ENCODE data around the gene TMIE.
"Not testable (repeated sequence)": the region's sequence is repeated elsewhere in the genome, so short reads cannot be mapped to it uniquely, and the experiment has no call there.

Gene TMIE

GRCh38 chr3:46690798-46691197, 10.4 kb upstream of the TMIE start:
- no peak for DNase-seq

- peak in 2 of 3 experiments; percentile 5 to 17 for DNase-seq
These were observed 8.6 kb upstream of the TMIE start for GRCh38 chr3:46692566-46692990.

GRCh38 chr3:46693038-46693891, 7.9 kb upstream of the TMIE start, which contains the start of gene ALS2CL:
ALS2CL (minus strand) TSS chr3:46693679; CDS start chr3:46689440, 4,239 bp downstream.
- DNase-seq: peak in 1 of 3 experiments; percentile 17

- DNase-seq: no peak
These were observed 7.3 kb upstream of the TMIE start for GRCh38 chr3:46693892-46694226.

GRCh38 chr3:46694520-46694919, 6.7 kb upstream of the TMIE start:
- DNase-seq: no peak

- no peak for DNase-seq
These were observed 5.8 kb upstream of the TMIE start for GRCh38 chr3:46695177-46695961.

GRCh38 chr3:46695962-46696894, 5.0 kb upstream of the TMIE start:
- no peak for DNase-seq

- DNase-seq: no peak
These were observed 1.3 kb upstream of the TMIE start for GRCh38 chr3:46699676-46700523.

- peak; percentile 8 to 89 (median 67) for DNase-seq
These were observed 420 bp upstream of the TMIE start for GRCh38 chr3:46700772-46701171.

GRCh38 chr3:46702246-46703012, 1.2 kb downstream of the TMIE start:
- DNase-seq: peak in 2 of 3 experiments; percentile 8 to 17

- no peak for DNase-seq
These were observed 1.9 kb downstream of the TMIE start for GRCh38 chr3:46703013-46703520.

GRCh38 chr3:46704346-46704745, 3.2 kb downstream of the TMIE start:
- not testable (repeated sequence) for DNase-seq

- peak; percentile 47 to 82 (median 58) for DNase-seq
These were observed 3.9 kb downstream of the TMIE start for GRCh38 chr3:46705022-46705530.

- DNase-seq: peak in 2 of 3 experiments; percentile 38 to 64
These were observed 4.8 kb downstream of the TMIE start for GRCh38 chr3:46705751-46706552.

- no peak for DNase-seq
These were observed 5.8 kb downstream of the TMIE start for GRCh38 chr3:46706771-46707582.

- no peak for DNase-seq
These were observed 6.4 kb downstream of the TMIE start for GRCh38 chr3:46707601-46708011.

GRCh38 chr3:46708401-46709156, 7.4 kb downstream of the TMIE start:
- no peak for DNase-seq

- no peak for DNase-seq
These were observed 8.0 kb downstream of the TMIE start for GRCh38 chr3:46709157-46709654.

All from NCI-H1417 (cell line).